Activated T-cell treated with anti-CD3 and anti-CD28 coated beads, Interleukin-2, amount 50 U/mL, for 24 hours (primary cell): Measurements from ENCODE around the gene ELF4.

Experiments used
- DNase-seq: peaks from one replicate; pipeline ENCODE4 v3.0.0-alpha.2; 2020
- H3K27ac Mint-ChIP-seq: 2 replicates; pipeline ENCODE4 v1.8.0; 2020; ENCODE audit warnings: mild to moderate bottlenecking, mixed read lengths
- H3K27me3 Mint-ChIP-seq: 2 replicates; pipeline ENCODE4 v1.8.0; 2020; ENCODE audit warnings: mixed read lengths
- H3K36me3 Mint-ChIP-seq: 2 replicates; pipeline ENCODE4 v1.8.0; 2020; ENCODE audit warnings: low read depth, mixed read lengths
- H3K4me1 Mint-ChIP-seq: 2 replicates; pipeline ENCODE4 v1.8.0; 2020; ENCODE audit warnings: low read depth, mixed read lengths
- H3K4me3 Mint-ChIP-seq: 2 replicates; pipeline ENCODE4 v1.8.0; 2020; ENCODE audit warnings: mild to moderate bottlenecking, moderate library complexity, mixed read lengths
- H3K9me3 Mint-ChIP-seq: 2 replicates; pipeline ENCODE4 v1.8.0; 2020; ENCODE audit warnings: mixed read lengths

ELF4 gene

DNA sequence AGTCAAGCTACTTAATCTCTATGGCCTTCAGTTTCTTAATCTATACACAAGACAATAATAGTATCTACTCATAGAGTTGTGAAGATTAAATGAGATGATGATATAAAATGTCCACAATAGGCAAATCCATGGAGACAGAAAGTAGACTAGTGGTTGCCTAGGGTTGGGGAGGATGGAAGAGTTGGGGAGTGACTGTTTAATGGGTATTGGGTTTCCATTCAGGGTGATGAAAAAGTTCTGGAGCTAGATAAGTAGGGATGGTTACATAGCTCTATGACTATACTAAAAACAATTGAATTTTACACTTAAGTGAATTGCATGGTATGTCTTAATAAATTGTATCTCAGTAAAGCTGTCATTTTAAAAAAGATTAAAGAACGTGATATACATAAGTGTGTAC, 92.2 kb downstream of the ELF4 start:
- Mint-ChIP-seq H3K9me3 (no peaks in the 10 kb centered on the region), H3K27ac (no peak overlapping the region), H3K36me3 (peaks cover 52% of the 10 kb centered on the region), H3K4me3 (no peak overlapping the region), H3K27me3 (no peaks in the 10 kb centered on the region), H3K4me1 (no peaks in the 10 kb centered on the region)
- no peak for DNase-seq

- Mint-ChIP-seq H3K4me1 (no peaks in the 10 kb centered on the region), H3K9me3 (no peaks in the 10 kb centered on the region), H3K27me3 (no peaks in the 10 kb centered on the region), H3K4me3 (no peak overlapping the region), H3K36me3 (peaks cover 41% of the 10 kb centered on the region), H3K27ac (no peak overlapping the region)
- DNase-seq, result no peak
Observed at GRCh38 chrX:130015181-130015580, 95.1 kb downstream of the ELF4 start.
